Right lobe of liver (tissue), 4 donors: ENCODE results near the gene EMILIN2.

Experiments used
- CTCF ChIP-seq, 4 donors: fragments of 200-600 bp in 3 of 4; fragments of 450-650 bp in 1 of 4; IDR thresholded peaks; one replicate each; pipeline versions ENCODE4 v1.5.1 to v1.8.0; 2016 to 2022; ENCODE audit warnings: antibody characterized with exemption in 4 of 4, mild to moderate bottlenecking in 2 of 4
- POLR2A ChIP-seq: fragments of 450-650 bp; IDR thresholded peaks from one replicate; pipeline ENCODE4 v1.6.1; 2017; ENCODE audit warnings: antibody characterized with exemption, mild to moderate bottlenecking
- donor health status: DM: no; HTN: no; CAD: no.
- donor health status: DM: no; HTN: no; CAD: no.
- donor health status: DM: no; HTN: yes; CAD: no.

GRCh38 chr18:2881840-2882195, 35.0 kb downstream of the EMILIN2 start:
- no peak for TF ChIP-seq POLR2A
- no peak for TF ChIP-seq CTCF (IDR thresholded peaks at IDR 0.05)
